Aorta (tissue), 5 donors: ENCODE data around the gene GRM7. TPM values are rescaled to one million over a fixed set of nuclear protein-coding genes. Genes with fewer than 3 reads are reported as not detected.

ENCODE experiments used
- ATAC-seq: fragments of 200-7000 bp; cut with Tn5 transposase; one replicate; pipeline ENCODE4 v1.9.1; 2022; ENCODE audit warnings: moderate library complexity; ENCODE audit not compliant: low FRiP score
- DNase-seq, 2 donors: peaks; one replicate each; pipeline ENCODE4 v3.0.0-alpha.2; 2020
- H3K27ac ChIP-seq, 2 donors: one replicate each; pipeline ENCODE4 v1.5.1; 2013; ENCODE audit warnings: low read length in 2 of 2, mild to moderate bottlenecking in 2 of 2, moderate library complexity in 2 of 2, control low read depth in 1 of 2, inconsistent platforms in 1 of 2, low read depth in 1 of 2
- H3K27me3 ChIP-seq, 2 donors: one replicate each; pipeline ENCODE4 v1.6.1; 2013; ENCODE audit warnings: control low read depth in 1 of 2, low read length in 1 of 2, mild to moderate bottlenecking in 1 of 2, moderate library complexity in 1 of 2; ENCODE audit not compliant: insufficient read depth in 2 of 2, control insufficient read depth in 1 of 2
- H3K36me3 ChIP-seq, 2 donors: one replicate each; pipeline ENCODE4 v1.6.1; 2013; ENCODE audit warnings: control low read depth in 1 of 2, low read length in 1 of 2, mild to moderate bottlenecking in 1 of 2; ENCODE audit not compliant: insufficient read depth in 2 of 2, control insufficient read depth in 1 of 2
- H3K4me1 ChIP-seq, 2 donors: one replicate each; pipeline ENCODE4 v1.6.1; 2013; ENCODE audit warnings: low read length in 2 of 2, control low read depth in 1 of 2, mild to moderate bottlenecking in 1 of 2, moderate library complexity in 1 of 2; ENCODE audit not compliant: insufficient read depth in 2 of 2, control insufficient read depth in 1 of 2
- H3K4me3 ChIP-seq, 2 donors: one replicate each; pipeline ENCODE4 v1.5.1; 2013; ENCODE audit warnings: low read length in 2 of 2, control low read depth in 1 of 2, mild to moderate bottlenecking in 1 of 2
- H3K9me3 ChIP-seq: one replicate; pipeline ENCODE4 v1.6.1; 2013; ENCODE audit warnings: mild to moderate bottlenecking, low read length; ENCODE audit not compliant: control insufficient read depth
- WGBS, 2 donors: extraction: QIAGEN DNeasy Blood & Tissue Kit; methylation state at CpG; one replicate each; pipeline ENCODE4 v1.1.7; 2013; 5-methylcytosine and 5-hydroxymethylcytosine counted together
- intact Hi-C, 2 donors: fragments of 100-400 bp; cut with DNase I; formaldehyde crosslinking; loops; one replicate each; pipeline versions ENCODE4 v1.14.2 to v1.15.0; 2022
- polyA plus RNA-seq, 2 donors: library from polyadenylated mRNA; stranded (reverse); fragments of 200-250 nt; gene quantifications; one replicate each; pipeline ENCODE4 v1.2.3, GENCODE V29; 2013
- total RNA-seq, 2 donors: library from RNA; stranded (reverse); fragmentation: NEBNext Ultra II Directional; extraction: Animal tissue kit (Norgen Biotek cat#: 25700); gene quantifications; one replicate each; pipeline ENCODE4 v1.2.1, GENCODE V29; 2021
- donor health status: healthy with polysubstance abuse.
- donor health status: Bipolar disorder and iron deficiency.
- donor health status: DM: no; HTN: no; CAD: no.
- donor health status: DM: no; HTN: no; CAD: no.
- donor health status: DM: yes; HTN: yes; CAD: no.

GRM7 gene
- total and polyA plus RNA-seq, 4 donors = 0.10 to 2.5 (median 0.50) TPM

GRCh38 chr3:7275396-7275795 lies 414.5 kb downstream of the GRM7 start:
- Histone ChIP-seq H3K4me1 (peaks cover 0 to 4% of the 10 kb centered on the region in 2 donors), H3K27ac (no peak overlapping the region), H3K9me3 (no peaks in the 10 kb centered on the region), H3K4me3 (no peak overlapping the region), H3K27me3 (no peaks in the 10 kb centered on the region), H3K36me3 (no peaks in the 10 kb centered on the region)
- intact Hi-C loops = no loop called here
- DNase-seq (no peak), ATAC-seq (no peak)
- WGBS, 2 donors = 95 to 96% methylated on average over 2 of the region's 2 CpGs

- H3K27me3 ChIP-seq = no peaks in the 10 kb centered on the region
- DNase-seq = no peak
- H3K4me3 ChIP-seq = no peak overlapping the region
- no peaks in the 10 kb centered on the region for H3K9me3 ChIP-seq
- ATAC-seq = no peak
- H3K4me1 ChIP-seq = peaks cover 0 to 4% of the 10 kb centered on the region in 2 donors
- WGBS, 2 donors = 77 to 80% methylated on average over 4 of the region's 4 CpGs
- no peak overlapping the region for H3K27ac ChIP-seq
- H3K36me3 ChIP-seq = no peaks in the 10 kb centered on the region
- intact Hi-C loops = no loop called here
Observed at GRCh38 chr3:7280318-7280717, 419.4 kb downstream of the GRM7 start.

- H3K27me3 ChIP-seq = no peaks in the 10 kb centered on the region
- no peak overlapping the region for H3K4me3 ChIP-seq
- H3K36me3 ChIP-seq = no peaks in the 10 kb centered on the region
- no peaks in the 10 kb centered on the region for H3K9me3 ChIP-seq
- H3K27ac ChIP-seq = no peak overlapping the region
- intact Hi-C loops = no loop called here
- H3K4me1 ChIP-seq = peaks cover 0 to 4% of the 10 kb centered on the region in 2 donors
- WGBS, 2 donors = 42 to 48% methylated on average over 4 of the region's 4 CpGs
- no peak for ATAC-seq
- no peak for DNase-seq
Observed at GRCh38 chr3:7282988-7283387, 422.1 kb downstream of the GRM7 start.

- Histone ChIP-seq H3K9me3 (no peaks in the 10 kb centered on the region), H3K36me3 (no peaks in the 10 kb centered on the region), H3K4me1 (no peaks in the 10 kb centered on the region), H3K4me3 (no peak overlapping the region), H3K27ac (no peak overlapping the region), H3K27me3 (no peaks in the 10 kb centered on the region)
- 76 to 78% methylated on average over 3 of the region's 3 CpGs for WGBS, 2 donors
- ATAC-seq (no peak), DNase-seq (no peak)
- intact Hi-C loops = no loop called here
Observed at GRCh38 chr3:7285505-7285904, 424.6 kb downstream of the GRM7 start.

GRCh38 chr3:7288133-7288532 lies 427.2 kb downstream of the GRM7 start:
- 76 to 79% methylated on average over 3 of the region's 3 CpGs for WGBS, 2 donors
- DNase-seq = no peak
- intact Hi-C loops = no loop called here
- Histone ChIP-seq H3K4me3 (no peak overlapping the region), H3K9me3 (no peaks in the 10 kb centered on the region), H3K27me3 (no peaks in the 10 kb centered on the region), H3K4me1 (no peaks in the 10 kb centered on the region), H3K27ac (no peak overlapping the region), H3K36me3 (no peaks in the 10 kb centered on the region)
- no peak for ATAC-seq

GRCh38 chr3:7289121-7289520 lies 428.2 kb downstream of the GRM7 start:
- 53 to 72% methylated on average over 1 of the region's 1 CpG for WGBS, 2 donors
- intact Hi-C loops = no loop called here
- Histone ChIP-seq H3K36me3 (no peaks in the 10 kb centered on the region), H3K27me3 (no peaks in the 10 kb centered on the region), H3K27ac (no peak overlapping the region), H3K9me3 (no peaks in the 10 kb centered on the region), H3K4me3 (no peak overlapping the region), H3K4me1 (no peaks in the 10 kb centered on the region)
- ATAC-seq (no peak), DNase-seq (no peak)

GRCh38 chr3:7290077-7290825 lies 429.3 kb downstream of the GRM7 start:
- ATAC-seq (no peak), DNase-seq (no peak)
- Histone ChIP-seq H3K9me3 (no peaks in the 10 kb centered on the region), H3K27me3 (no peaks in the 10 kb centered on the region), H3K27ac (no peak overlapping the region), H3K4me1 (no peaks in the 10 kb centered on the region), H3K36me3 (no peaks in the 10 kb centered on the region), H3K4me3 (no peak overlapping the region)
- intact Hi-C loops = no loop called here
- 64 to 76% methylated on average over 1 of the region's 1 CpG for WGBS, 2 donors

- DNase-seq (no peak), ATAC-seq (no peak)
- no peaks in the 10 kb centered on the region for H3K36me3 ChIP-seq
- H3K27me3 ChIP-seq = no peaks in the 10 kb centered on the region
- no peaks in the 10 kb centered on the region for H3K9me3 ChIP-seq
- no peak overlapping the region for H3K4me3 ChIP-seq
- WGBS, 2 donors = 95 to 99% methylated on average over 2 of the region's 2 CpGs
- H3K27ac ChIP-seq = no peak overlapping the region
- intact Hi-C loops = no loop called here
- H3K4me1 ChIP-seq = no peaks in the 10 kb centered on the region
Observed at GRCh38 chr3:7292362-7292761, 431.4 kb downstream of the GRM7 start.

- no peaks in the 10 kb centered on the region for H3K4me1 ChIP-seq
- no peaks in the 10 kb centered on the region for H3K27me3 ChIP-seq
- intact Hi-C loops = no loop called here
- ATAC-seq (no peak), DNase-seq (no peak)
- no peak overlapping the region for H3K27ac ChIP-seq
- H3K36me3 ChIP-seq = no peaks in the 10 kb centered on the region
- no peaks in the 10 kb centered on the region for H3K9me3 ChIP-seq
- H3K4me3 ChIP-seq = no peak overlapping the region
- WGBS, 2 donors = 96 to 97% methylated on average over 7 of the region's 7 CpGs
Observed at GRCh38 chr3:7293286-7293685, 432.4 kb downstream of the GRM7 start.
